Stomach (tissue), 9 donors: Measurements from ENCODE around the gene PADI6. TPM values are rescaled to one million over a fixed set of nuclear protein-coding genes. Genes with fewer than 3 reads are reported as not detected.

Source experiments
- DNase-seq, 2 donors: peaks; one replicate each; pipeline versions ENCODE4 v3.0.0 to v3.0.0-alpha.2; 2013 to 2019
- H3K27ac ChIP-seq, 5 donors: fragments of 200-600 bp in 4 of 5; sonication (generic) in 4 of 5; one replicate each; pipeline ENCODE4 v1.5.1; 2013 to 2019; ENCODE audit warnings: mild to moderate bottlenecking in 1 of 5, moderate library complexity in 1 of 5
- H3K27me3 ChIP-seq, 3 donors: fragments of 200-600 bp; sonication (generic); one replicate each; pipeline ENCODE4 v1.5.1; 2017 to 2019; ENCODE audit warnings: mixed run types in 1 of 3
- H3K36me3 ChIP-seq, 4 donors: fragments of 200-600 bp; sonication (generic); 1 replicate in 3 of 4; 2 replicates in 1 of 4; pipeline ENCODE4 v1.5.1; 2016 to 2019
- H3K4me1 ChIP-seq, 4 donors: fragments of 200-600 bp; sonication (generic); one replicate each; pipeline ENCODE4 v1.5.1; 2016 to 2019
- H3K4me3 ChIP-seq, 4 donors: fragments of 200-600 bp; sonication (generic) in 3 of 4; one replicate each; pipeline ENCODE4 v1.5.1; 2016 to 2019; ENCODE audit warnings: mild to moderate bottlenecking in 1 of 4
- H3K9me3 ChIP-seq, 4 donors: fragments of 200-600 bp; sonication (generic); one replicate each; pipeline ENCODE4 v1.5.1; 2016 to 2019
- CTCF ChIP-seq, 7 experiments: fragments of 450-650 bp in 4 of 7; fragments of 200-600 bp in 3 of 7; sonication (generic) in 3 of 7; IDR thresholded peaks; one replicate each; pipeline ENCODE4 v1.5.1; 2016 to 2019; ENCODE audit warnings: antibody characterized with exemption in 7 of 7, control low read depth in 2 of 7, mild to moderate bottlenecking in 1 of 7
- EP300 ChIP-seq: sonication (generic); formaldehyde crosslinking; IDR thresholded peaks from one replicate; pipeline ENCODE4 v1.6.1; 2017; ENCODE audit warnings: antibody characterized with exemption
- POLR2A ChIP-seq, 4 donors: fragments of 450-650 bp; IDR thresholded peaks; one replicate each; pipeline ENCODE4 v1.6.1; 2016; ENCODE audit warnings: antibody characterized with exemption in 4 of 4, control low read depth in 2 of 4, mild to moderate bottlenecking in 1 of 4, moderate library complexity in 1 of 4
- POLR2AphosphoS5 ChIP-seq, 3 donors: sonication (generic); formaldehyde crosslinking; IDR thresholded peaks; one replicate each; pipeline ENCODE4 v1.6.1; 2016; ENCODE audit warnings: antibody characterized with exemption in 3 of 3
- WGBS, 5 donors: extraction: QIAGEN DNeasy Blood & Tissue Kit in 3 of 5; methylation state at CpG; one replicate each; pipeline versions ENCODE4 v1.1.5 to v1.1.7; 2013 to 2018; 5-methylcytosine and 5-hydroxymethylcytosine counted together
- intact Hi-C: fragments of 100-400 bp; cut with DNase I; formaldehyde crosslinking; loops from one replicate; pipeline ENCODE4 v1.15.1; 2023; ENCODE audit warnings: low total_unique reads
- polyA plus RNA-seq, 3 donors: library from polyadenylated mRNA; stranded (reverse); fragments of 200-250 nt; gene quantifications; one replicate each; pipeline ENCODE4 v1.2.3, GENCODE V29; 2013
- total RNA-seq, 5 donors: library from RNA; depleted of rRNA; stranded (reverse); fragments of >200 nt; gene quantifications; one replicate each; pipeline versions ENCODE4 v1.1.0 to v1.2.3, GENCODE V29; 2014 to 2016
- donor health status: healthy with polysubstance abuse.
- donor health status: Bipolar disorder and iron deficiency.
- donor health status: healthy.

PADI6 gene
- total and polyA plus RNA-seq, 8 donors: not detected

GRCh38 chr1:17363351-17363750, 8.6 kb upstream of the PADI6 start:
- Histone ChIP-seq H3K27me3 (peaks cover 0 to 53% (median 5%) of the 10 kb centered on the region in 3 donors), H3K36me3 (no peaks in the 10 kb centered on the region), H3K4me3 (no peak overlapping the region), H3K27ac (no peak overlapping the region), H3K4me1 (no peaks in the 10 kb centered on the region), H3K9me3 (peaks cover 0 to 4% (median 0%) of the 10 kb centered on the region in 4 donors)
- intact Hi-C loops: no loop called here
- DNase-seq: no peak
- WGBS, 5 donors: 77 to 89% (median 85%) methylated on average over 11 to 12 of the region's 12 CpGs
- TF ChIP-seq POLR2AphosphoS5 (IDR thresholded peaks at IDR 0.05) (no peak), EP300 (no peak), CTCF (IDR thresholded peaks at IDR 0.05) (no peak), POLR2A (IDR thresholded peaks at IDR 0.05) (no peak)

GRCh38 chr1:17363771-17364170, 8.2 kb upstream of the PADI6 start:
- Histone ChIP-seq H3K36me3 (no peaks in the 10 kb centered on the region), H3K4me1 (no peaks in the 10 kb centered on the region), H3K4me3 (no peak overlapping the region), H3K27me3 (peaks cover 0 to 52% (median 5%) of the 10 kb centered on the region in 3 donors), H3K27ac (no peak overlapping the region), H3K9me3 (peaks cover 0 to 4% (median 0%) of the 10 kb centered on the region in 4 donors)
- intact Hi-C loops: no loop called here
- 73 to 84% (median 80%) methylated on average over 4 of the region's 4 CpGs for WGBS, 5 donors
- DNase-seq: no peak
- TF ChIP-seq CTCF (IDR thresholded peaks at IDR 0.05) (no peak), EP300 (no peak), POLR2A (IDR thresholded peaks at IDR 0.05) (no peak), POLR2AphosphoS5 (IDR thresholded peaks at IDR 0.05) (no peak)

GRCh38 chr1:17365293-17365692, 6.7 kb upstream of the PADI6 start:
- intact Hi-C loops: no loop called here
- 60 to 79% (median 76%) methylated on average over 3 of the region's 3 CpGs for WGBS, 5 donors
- Histone ChIP-seq H3K9me3 (peaks cover 0 to 4% (median 0%) of the 10 kb centered on the region in 4 donors), H3K27ac (no peak overlapping the region), H3K4me3 (no peak overlapping the region), H3K27me3 (peaks cover 0 to 55% (median 5%) of the 10 kb centered on the region in 3 donors), H3K36me3 (no peaks in the 10 kb centered on the region), H3K4me1 (no peaks in the 10 kb centered on the region)
- DNase-seq: no peak
- TF ChIP-seq CTCF (IDR thresholded peaks at IDR 0.05): no peak
- TF ChIP-seq POLR2AphosphoS5 (IDR thresholded peaks at IDR 0.05): no peak
- TF ChIP-seq POLR2A (IDR thresholded peaks at IDR 0.05): no peak

GRCh38 chr1:17369466-17369865, 2.5 kb upstream of the PADI6 start:
- Histone ChIP-seq H3K36me3 (no peaks in the 10 kb centered on the region), H3K27ac (no peak overlapping the region), H3K9me3 (peaks cover 0 to under 1% (median 0%) of the 10 kb centered on the region in 4 donors), H3K27me3 (peaks cover 0 to 57% (median 5%) of the 10 kb centered on the region in 3 donors), H3K4me3 (no peak overlapping the region), H3K4me1 (no peaks in the 10 kb centered on the region)
- TF ChIP-seq POLR2AphosphoS5 (IDR thresholded peaks at IDR 0.05) (no peak), POLR2A (IDR thresholded peaks at IDR 0.05) (no peak), CTCF (IDR thresholded peaks at IDR 0.05) (no peak), EP300 (no peak)
- intact Hi-C loops: no loop called here
- 59 to 82% (median 75%) methylated on average over 7 to 9 of the region's 9 CpGs for WGBS, 5 donors
- no peak for DNase-seq
